GM23248 (cell line): ENCODE measurements around the gene PES1. TPM values are rescaled to one million over a fixed set of nuclear protein-coding genes. Genes with fewer than 3 reads are reported as not detected.
A peak's percentile ranks its signal among the peaks of the same experiment; 100 is the strongest.
"Not testable (repeated sequence)": the region's sequence is repeated elsewhere in the genome, so short reads cannot be mapped to it uniquely, and the experiment has no call there.

Experiments
- DNase-seq: peaks from one replicate; pipeline ENCODE4 v3.0.0-alpha.2; 2015
- H2AFZ ChIP-seq: fragments of 200-600 bp; sonication (generic); 2 replicates; pipeline ENCODE4 v1.6.1; 2016; ENCODE audit warnings: antibody characterized with exemption
- H3F3A ChIP-seq: fragments of 200-600 bp; sonication (generic); 2 replicates; pipeline ENCODE4 v1.6.1; 2016; ENCODE audit warnings: mild to moderate bottlenecking, antibody characterized with exemption, mixed run types; ENCODE audit not compliant: insufficient read depth
- H3K27ac ChIP-seq: fragments of 200-600 bp; sonication (generic); 2 replicates; pipeline ENCODE4 v1.5.1; 2016; ENCODE audit warnings: mild to moderate bottlenecking
- H3K27me3 ChIP-seq: fragments of 200-600 bp; sonication (generic); replicated peaks from 2 replicates; pipeline ENCODE4 v1.6.1; 2016; ENCODE audit warnings: mild to moderate bottlenecking; ENCODE audit not compliant: insufficient read depth
- H3K36me3 ChIP-seq: fragments of 200-600 bp; sonication (generic); 2 replicates; pipeline ENCODE4 v1.6.1; 2016; ENCODE audit warnings: low read depth, mild to moderate bottlenecking
- H3K4me1 ChIP-seq: fragments of 200-600 bp; sonication (generic); 2 replicates; pipeline ENCODE4 v1.6.1; 2016; ENCODE audit warnings: mild to moderate bottlenecking; ENCODE audit not compliant: insufficient read depth
- H3K4me2 ChIP-seq: fragments of 200-600 bp; sonication (generic); one replicate; pipeline ENCODE4 v1.6.1; 2016; ENCODE audit warnings: mild to moderate bottlenecking; ENCODE audit not compliant: unreplicated experiment
- H3K4me3 ChIP-seq: fragments of 200-600 bp; sonication (generic); 2 replicates; pipeline ENCODE4 v1.5.1; 2016; ENCODE audit warnings: mild to moderate bottlenecking
- H3K79me2 ChIP-seq: fragments of 200-600 bp; sonication (generic); 2 replicates; pipeline ENCODE4 v1.6.1; 2016; ENCODE audit warnings: mild to moderate bottlenecking; ENCODE audit not compliant: insufficient read depth
- H3K9ac ChIP-seq: fragments of 200-600 bp; sonication (generic); 2 replicates; pipeline ENCODE4 v1.6.1; 2016; ENCODE audit warnings: mild to moderate bottlenecking
- H3K9me2 ChIP-seq: fragments of 200-600 bp; sonication (generic); 2 replicates; pipeline ENCODE4 v1.6.1; 2016; ENCODE audit warnings: mixed run types, mild to moderate bottlenecking, moderate library complexity; ENCODE audit not compliant: insufficient read depth
- H3K9me3 ChIP-seq: fragments of 200-600 bp; sonication (generic); one replicate; pipeline ENCODE4 v1.6.1; 2017; ENCODE audit warnings: low read depth
- H4K20me1 ChIP-seq: fragments of 200-600 bp; sonication (generic); 2 replicates; pipeline ENCODE4 v1.6.0; 2016; ENCODE audit not compliant: insufficient read depth
- EZH2 ChIP-seq: fragments of 200-600 bp; sonication (generic); IDR thresholded peaks from 2 replicates; pipeline ENCODE4 v1.6.1; 2018; ENCODE audit warnings: antibody characterized with exemption, mild to moderate bottlenecking; ENCODE audit not compliant: insufficient read depth, poor library complexity, severe bottlenecking
- EZH2phosphoT487 ChIP-seq: fragments of 200-600 bp; sonication (generic); IDR thresholded peaks from 2 replicates; pipeline ENCODE4 v1.6.1; 2018; ENCODE audit warnings: antibody characterized with exemption, moderate library complexity, mild to moderate bottlenecking, low read depth; ENCODE audit not compliant: insufficient read depth
- WGBS, 2 experiments: methylation state at CpG; one replicate each; pipeline ENCODE4 v1.1.6; 2015 to 2017; ENCODE audit warnings: low lambda C conversion rate in 2 of 2, low coverage in 1 of 2; ENCODE audit errors: missing lambda C conversion rate in 2 of 2; 5-methylcytosine and 5-hydroxymethylcytosine counted together
- in situ Hi-C: fragments of 300-500 bp; cut with MboI; formaldehyde crosslinking; loops from 2 replicates; pipeline ENCODE4 v1.15.0; 2020
- polyA plus RNA-seq: library from polyadenylated mRNA; unstranded; fragments of >200 nt; fragmentation: Nextera tagmentation; extraction: Ambion mirVana; gene quantifications from 2 replicates; pipeline ENCODE4 v1.2.1, GENCODE V29; 2016
- total RNA-seq: library from RNA; depleted of rRNA; stranded (reverse); fragments of >200 nt; shearing (Covaris generic); gene quantifications from 2 replicates; pipeline ENCODE4 v1.2.3, GENCODE V29; 2014

Gene PES1
- total and polyA plus RNA-seq, 2 experiments from 2014 or later: 67.8 to 83.7 TPM

GRCh38 chr22:30562366-30562765 is 29.3 kb downstream of the PES1 start:
- no peak overlapping the region for H3K9ac ChIP-seq
- no peak overlapping the region for H3K4me3 ChIP-seq
- DNase-seq: no peak
- H3K9me3 ChIP-seq: no peaks in the 10 kb centered on the region
- no peaks in the 10 kb centered on the region for H3K79me2 ChIP-seq
- no peaks in the 10 kb centered on the region for H4K20me1 ChIP-seq
- no peak overlapping the region for H3K4me2 ChIP-seq
- no peak overlapping the region for H3K27ac ChIP-seq
- no peaks in the 10 kb centered on the region for H3F3A ChIP-seq
- no peak overlapping the region for H2AFZ ChIP-seq
- H3K9me2 ChIP-seq: no peaks in the 10 kb centered on the region
- no peak for TF ChIP-seq EZH2phosphoT487
- no peak for TF ChIP-seq EZH2
- 0 out of 2 replicates have a peak, but pooled peaks cover 18% of the 10 kb centered on the region for H3K27me3 ChIP-seq
- no peaks in the 10 kb centered on the region for H3K36me3 ChIP-seq
- WGBS, 2 experiments: 77 to 79% methylated on average over 6 of the region's 6 CpGs
- H3K4me1 ChIP-seq: no peaks in the 10 kb centered on the region
- in situ Hi-C loops: no loop called here

- no peaks in the 10 kb centered on the region for H3K9me2 ChIP-seq
- in situ Hi-C loops: no loop called here
- no peaks in the 10 kb centered on the region for H3K79me2 ChIP-seq
- no peak overlapping the region for H3K4me2 ChIP-seq
- no peaks in the 10 kb centered on the region for H4K20me1 ChIP-seq
- TF ChIP-seq EZH2phosphoT487 (no peak), EZH2 (no peak)
- H3K4me3 ChIP-seq: no peak overlapping the region
- 37 to 52% methylated on average over 10 of the region's 10 CpGs for WGBS, 2 experiments
- no peaks in the 10 kb centered on the region for H3K4me1 ChIP-seq
- no peaks in the 10 kb centered on the region for H3K36me3 ChIP-seq
- H3K27me3 ChIP-seq: 0 out of 2 replicates have a peak, but pooled peaks cover 13% of the 10 kb centered on the region
- DNase-seq: no peak
- H3K27ac ChIP-seq: no peak overlapping the region
- no peak overlapping the region for H2AFZ ChIP-seq
- H3F3A ChIP-seq: no peaks in the 10 kb centered on the region
- H3K9ac ChIP-seq: no peak overlapping the region
- H3K9me3 ChIP-seq: no peaks in the 10 kb centered on the region
Measured at GRCh38 chr22:30561402-30562189, 30.1 kb downstream of the PES1 start.

GRCh38 chr22:30560643-30561202 is 31.0 kb downstream of the PES1 start:
- H3K36me3 ChIP-seq, H3K27ac ChIP-seq, in situ Hi-C loops, H4K20me1 ChIP-seq, H3F3A ChIP-seq, H3K4me1 ChIP-seq, H3K4me2 ChIP-seq, H3K4me3 ChIP-seq, H3K79me2 ChIP-seq, H3K9me3 ChIP-seq, H3K9ac ChIP-seq, H3K9me2 ChIP-seq, H2AFZ ChIP-seq, H3K27me3 ChIP-seq: not testable (repeated sequence)
- peak; percentile 32 for DNase-seq
- WGBS, 2 experiments: 68 to 86% methylated on average over 7 to 11 of the region's 11 CpGs

GRCh38 chr22:30559889-30560288 is 31.8 kb downstream of the PES1 start:
- in situ Hi-C loops: no loop called here
- WGBS, 2 experiments: 27 to 38% methylated on average over 6 of the region's 6 CpGs
- no peak for TF ChIP-seq EZH2phosphoT487
- TF ChIP-seq EZH2: no peak

More at GRCh38 chr22:30559889-30560288, 31.8 kb downstream of the PES1 start:
- Histone ChIP-seq H3K9me3 (no peaks in the 10 kb centered on the region), H3K27me3 (0 out of 2 replicates have a peak, but pooled peaks cover 8% of the 10 kb centered on the region), H4K20me1 (no peaks in the 10 kb centered on the region), H3K4me1 (no peaks in the 10 kb centered on the region), H3K79me2 (no peaks in the 10 kb centered on the region), H2AFZ (no peak overlapping the region), H3K9me2 (no peaks in the 10 kb centered on the region), H3F3A (no peaks in the 10 kb centered on the region), H3K4me3 (no peak overlapping the region), H3K36me3 (no peaks in the 10 kb centered on the region), H3K27ac (no peak overlapping the region), H3K4me2 (no peak overlapping the region), H3K9ac (no peak overlapping the region)
- no peak for DNase-seq
